Mesenchymal stem cell (in vitro differentiated cells and primary cell): ENCODE measurements around the gene PCK2.

Experiments
- DNase-seq: peaks from one replicate; pipeline ENCODE4 v3.0.0-alpha.2; 2013
- H2AFZ ChIP-seq: one replicate; pipeline ENCODE4 v1.6.1; 2013; ENCODE audit warnings: low read depth, mild to moderate bottlenecking, control low read depth, inconsistent platforms, low read length, moderate library complexity
- H2AK5ac ChIP-seq: 2 replicates; pipeline ENCODE4 v1.6.1; 2013; ENCODE audit warnings: low read length, moderate library complexity, mild to moderate bottlenecking, inconsistent platforms; ENCODE audit not compliant: severe bottlenecking
- H2BK120ac ChIP-seq: one replicate; pipeline ENCODE4 v1.6.1; 2013; ENCODE audit warnings: low read depth, mild to moderate bottlenecking, inconsistent platforms, low read length, moderate library complexity
- H2BK12ac ChIP-seq, 2 experiments: one replicate each; pipeline ENCODE4 v1.6.1; 2013; ENCODE audit warnings: inconsistent platforms in 2 of 2, low read length in 2 of 2, mild to moderate bottlenecking in 2 of 2, moderate library complexity in 2 of 2, control low read depth in 1 of 2
- H2BK15ac ChIP-seq: one replicate; pipeline ENCODE4 v1.6.1; 2013; ENCODE audit warnings: mild to moderate bottlenecking, low read depth, inconsistent platforms; ENCODE audit not compliant: poor library complexity, severe bottlenecking
- H2BK5ac ChIP-seq: 2 replicates; pipeline ENCODE4 v1.6.1; 2013; ENCODE audit warnings: low read depth, mild to moderate bottlenecking, low read length, control low read depth, inconsistent platforms; ENCODE audit not compliant: poor library complexity, severe bottlenecking
- H3K14ac ChIP-seq, 2 experiments: one replicate each; pipeline ENCODE4 v1.6.1; 2013; ENCODE audit warnings: inconsistent platforms in 2 of 2, low read length in 2 of 2, control low read depth in 1 of 2, mild to moderate bottlenecking in 1 of 2, moderate library complexity in 1 of 2
- H3K18ac ChIP-seq, 2 experiments: one replicate each; pipeline ENCODE4 v1.6.1; 2013; ENCODE audit warnings: inconsistent platforms in 2 of 2, low read length in 2 of 2, control low read depth in 1 of 2, low read depth in 1 of 2, mild to moderate bottlenecking in 1 of 2
- H3K23ac ChIP-seq, 2 experiments: one replicate each; pipeline ENCODE4 v1.6.1; 2013; ENCODE audit warnings: inconsistent platforms in 2 of 2, low read length in 2 of 2, mild to moderate bottlenecking in 2 of 2, moderate library complexity in 2 of 2, control low read depth in 1 of 2
- H3K27ac ChIP-seq: 2 replicates; pipeline ENCODE4 v1.5.1; 2013; ENCODE audit warnings: mild to moderate bottlenecking, moderate library complexity, low read length, control low read depth, inconsistent platforms; ENCODE audit not compliant: poor library complexity, severe bottlenecking
- H3K27me3 ChIP-seq, 2 experiments: 2 replicates each; pipeline versions ENCODE4 v1.6.1 to v1.7.0; 2013; ENCODE audit warnings: low read length in 2 of 2, mild to moderate bottlenecking in 2 of 2, moderate library complexity in 2 of 2, control low read depth in 1 of 2, inconsistent platforms in 1 of 2; ENCODE audit not compliant: control insufficient read depth in 1 of 2, insufficient read depth in 1 of 2
- H3K36me3 ChIP-seq, 2 experiments: 2 replicates each; pipeline versions ENCODE4 v1.6.1 to v1.7.0; 2013; ENCODE audit warnings: low read length in 2 of 2, control low read depth in 1 of 2, inconsistent platforms in 1 of 2, low read depth in 1 of 2, mild to moderate bottlenecking in 1 of 2; ENCODE audit not compliant: insufficient read depth in 2 of 2, control insufficient read depth in 1 of 2
- H3K4ac ChIP-seq, 2 experiments: one replicate each; pipeline ENCODE4 v1.6.1; 2013; ENCODE audit warnings: inconsistent platforms in 2 of 2, low read length in 2 of 2, mild to moderate bottlenecking in 2 of 2, moderate library complexity in 2 of 2, control low read depth in 1 of 2, low read depth in 1 of 2
- H3K4me1 ChIP-seq: 2 replicates; pipeline ENCODE4 v1.6.1; 2013; ENCODE audit warnings: low read depth, low read length, control low read depth; ENCODE audit not compliant: control insufficient read depth, insufficient read depth
- H3K4me2 ChIP-seq: 2 replicates; pipeline ENCODE4 v1.6.1; 2013; ENCODE audit warnings: low read length, mild to moderate bottlenecking, inconsistent platforms; ENCODE audit not compliant: poor library complexity, severe bottlenecking
- H3K4me3 ChIP-seq, 2 experiments: 2 replicates each; pipeline versions ENCODE4 v1.5.1 to v1.7.0; 2013; ENCODE audit warnings: low read length in 2 of 2, mild to moderate bottlenecking in 2 of 2, control low read depth in 1 of 2, low read depth in 1 of 2; ENCODE audit not compliant: insufficient read depth in 1 of 2
- H3K79me1 ChIP-seq: replicated peaks from 2 replicates; pipeline ENCODE4 v1.6.1; 2013; ENCODE audit warnings: mild to moderate bottlenecking, control low read depth, low read length, inconsistent platforms; ENCODE audit not compliant: poor library complexity, severe bottlenecking
- H3K9ac ChIP-seq: 2 replicates; pipeline ENCODE4 v1.7.0; 2013; ENCODE audit warnings: mild to moderate bottlenecking, low read length, moderate library complexity
- H3K9me3 ChIP-seq: 2 replicates; pipeline ENCODE4 v1.7.0; 2013; ENCODE audit warnings: mild to moderate bottlenecking, low read length; ENCODE audit not compliant: control insufficient read depth
- H4K8ac ChIP-seq: one replicate; pipeline ENCODE4 v1.6.1; 2013; ENCODE audit warnings: inconsistent platforms, mild to moderate bottlenecking, low read length, moderate library complexity
- H4K91ac ChIP-seq: one replicate; pipeline ENCODE4 v1.6.1; 2013; ENCODE audit warnings: mild to moderate bottlenecking, low read length, inconsistent platforms
- WGBS: methylation state at CpG from one replicate; pipeline ENCODE4 v1.1.7; 2013; ENCODE audit warnings: mixed read lengths; 5-methylcytosine and 5-hydroxymethylcytosine counted together

Gene PCK2

DNA sequence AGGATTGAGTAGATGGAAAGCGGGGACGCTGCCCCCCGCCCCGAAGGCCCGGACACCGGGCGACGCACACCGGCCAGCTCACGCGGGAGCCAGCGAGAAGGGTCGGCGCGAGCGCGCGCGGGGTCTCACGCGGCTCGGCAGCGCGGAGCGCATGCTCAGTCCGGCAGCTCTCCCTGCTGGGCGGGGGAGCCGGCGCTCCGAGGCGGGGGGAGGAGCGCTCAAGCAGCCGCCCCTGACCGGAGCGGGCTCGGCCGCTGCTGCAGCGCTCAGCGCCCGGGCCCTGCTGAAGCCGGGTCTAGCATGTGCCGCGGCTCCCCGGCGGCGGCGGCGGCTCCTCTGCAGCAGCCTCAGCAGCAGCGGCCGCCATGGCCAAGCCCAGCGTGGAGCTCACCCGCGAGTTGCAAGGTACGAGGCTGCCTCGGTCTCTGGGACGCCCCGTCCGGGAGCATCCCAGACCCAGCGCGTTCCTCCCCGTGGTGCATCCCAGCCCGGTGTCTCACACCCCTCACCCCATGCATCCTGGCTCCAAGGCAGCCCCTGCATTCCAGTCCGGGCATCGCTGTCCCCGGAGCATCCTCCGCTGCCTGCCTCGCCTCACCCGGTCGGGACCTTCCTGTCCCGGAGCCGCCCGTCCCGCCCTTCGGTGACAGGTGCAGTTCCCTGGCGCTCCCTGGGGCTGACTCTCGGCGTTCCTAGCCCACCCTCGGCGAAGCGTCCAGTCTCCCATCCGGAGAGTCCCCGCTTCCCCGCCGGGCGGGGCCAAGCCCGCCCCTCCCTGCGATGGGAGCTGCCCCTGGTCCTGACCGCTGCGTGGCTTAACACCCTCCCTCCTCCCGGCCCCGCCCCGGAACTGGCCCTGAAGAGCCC is 42.1 kb upstream of the PCK2 start, which contains the start of gene CARMIL3:
Gene CARMIL3 (plus strand): TSS at position 221 of the 867 bp plus-strand sequence. CDS start 145 bp downstream, at position 366.
- Histone ChIP-seq H3K18ac (peak within 1 kb of the TSS; percentile 41 to 61), H2BK120ac (no peak within 1 kb of the TSS), H2AFZ (peak within 1 kb of the TSS; percentile 88), H3K9ac (peak within 1 kb of the TSS; percentile 79), H3K27ac (no peak within 1 kb of the TSS), H2AK5ac (no peak within 1 kb of the TSS), H3K23ac (peak within 1 kb of the TSS in 1 of 2 experiments; percentile 91), H3K4me3 (peak within 1 kb of the TSS; percentile 61 to 83), H3K4me1 (peaks cover 13% of the 10 kb centered on the region), H2BK12ac (peak within 1 kb of the TSS in 1 of 2 experiments; percentile 60), H4K91ac (no peak within 1 kb of the TSS), H2BK5ac (no peak within 1 kb of the TSS), H3K36me3 (no peaks in the 10 kb centered on the region), H3K14ac (peak within 1 kb of the TSS in 1 of 2 experiments; percentile 72), H2BK15ac (peak within 1 kb of the TSS; percentile 67), H3K9me3 (no peaks in the 10 kb centered on the region), H3K79me1 (no peaks in the 10 kb centered on the region), H3K4ac (no peak within 1 kb of the TSS), H3K4me2 (peak within 1 kb of the TSS; percentile 97), H3K27me3 (peaks cover 51 to 79% of the 10 kb centered on the region in 2 experiments), H4K8ac (peak within 1 kb of the TSS; percentile 81)
- WGBS, result 2% methylated on average over 68 of the region's 92 CpGs
- peak; percentile 49 for DNase-seq

DNA sequence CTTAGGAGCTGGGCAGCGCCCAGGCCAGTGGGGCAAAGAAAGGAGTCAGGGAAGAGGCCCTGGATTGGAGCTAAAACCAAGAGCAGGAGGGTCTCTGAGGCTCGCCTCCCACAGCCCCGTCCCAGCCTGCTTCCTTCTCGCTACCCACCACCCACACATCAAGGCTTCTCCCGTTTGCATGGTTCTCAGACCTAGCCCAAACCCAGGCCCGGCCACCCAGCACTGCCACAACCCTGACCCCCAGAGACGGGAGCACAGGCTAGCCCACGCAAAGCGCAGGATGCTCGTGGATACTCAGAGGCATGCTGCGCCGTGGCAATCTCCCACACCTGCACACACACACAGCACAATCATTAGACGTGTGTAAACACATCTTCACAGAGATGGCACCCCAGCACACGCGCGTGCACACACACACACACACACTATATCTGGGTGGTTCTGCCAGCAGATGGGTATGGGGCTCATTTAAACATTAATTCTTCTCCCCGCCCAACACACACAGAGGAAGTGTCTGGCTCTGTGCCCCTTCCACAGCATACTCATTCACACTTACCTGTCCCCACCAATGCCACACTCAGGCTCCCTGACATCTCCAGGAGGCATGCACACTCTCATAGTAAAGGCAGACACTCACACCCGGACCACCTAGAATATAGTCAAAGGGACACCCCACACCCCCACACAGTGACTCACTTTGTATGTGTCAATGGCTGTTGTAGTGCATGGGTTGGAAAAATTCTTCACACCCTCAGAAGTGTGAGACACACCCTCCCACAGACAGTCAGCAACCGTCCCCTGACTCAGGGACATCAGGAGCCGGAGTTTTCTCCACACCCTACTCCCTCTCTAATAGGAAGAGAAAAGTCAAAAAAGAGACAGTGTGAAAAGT is 41.2 kb upstream of the PCK2 start:
- Histone ChIP-seq H2AFZ (no peak overlapping the region), H2BK120ac (no peak overlapping the region), H3K36me3 (no peaks in the 10 kb centered on the region), H2BK5ac (no peak overlapping the region), H3K18ac (no peak overlapping the region), H3K9ac (no peak overlapping the region), H3K4me1 (peaks cover 13% of the 10 kb centered on the region), H3K4ac (no peak overlapping the region), H3K4me2 (peak overlapping the region; percentile 97), H4K8ac (no peak overlapping the region), H2AK5ac (no peak overlapping the region), H3K23ac (no peak overlapping the region), H3K27me3 (peaks cover 54 to 82% of the 10 kb centered on the region in 2 experiments), H3K14ac (no peak overlapping the region), H3K79me1 (no peaks in the 10 kb centered on the region), H3K27ac (no peak overlapping the region), H2BK15ac (no peak overlapping the region), H3K9me3 (no peaks in the 10 kb centered on the region), H3K4me3 (peak overlapping the region in 1 of 2 experiments; percentile 83), H2BK12ac (no peak overlapping the region), H4K91ac (no peak overlapping the region)
- WGBS, result 82% methylated on average over 16 of the region's 20 CpGs
- no peak for DNase-seq

DNA sequence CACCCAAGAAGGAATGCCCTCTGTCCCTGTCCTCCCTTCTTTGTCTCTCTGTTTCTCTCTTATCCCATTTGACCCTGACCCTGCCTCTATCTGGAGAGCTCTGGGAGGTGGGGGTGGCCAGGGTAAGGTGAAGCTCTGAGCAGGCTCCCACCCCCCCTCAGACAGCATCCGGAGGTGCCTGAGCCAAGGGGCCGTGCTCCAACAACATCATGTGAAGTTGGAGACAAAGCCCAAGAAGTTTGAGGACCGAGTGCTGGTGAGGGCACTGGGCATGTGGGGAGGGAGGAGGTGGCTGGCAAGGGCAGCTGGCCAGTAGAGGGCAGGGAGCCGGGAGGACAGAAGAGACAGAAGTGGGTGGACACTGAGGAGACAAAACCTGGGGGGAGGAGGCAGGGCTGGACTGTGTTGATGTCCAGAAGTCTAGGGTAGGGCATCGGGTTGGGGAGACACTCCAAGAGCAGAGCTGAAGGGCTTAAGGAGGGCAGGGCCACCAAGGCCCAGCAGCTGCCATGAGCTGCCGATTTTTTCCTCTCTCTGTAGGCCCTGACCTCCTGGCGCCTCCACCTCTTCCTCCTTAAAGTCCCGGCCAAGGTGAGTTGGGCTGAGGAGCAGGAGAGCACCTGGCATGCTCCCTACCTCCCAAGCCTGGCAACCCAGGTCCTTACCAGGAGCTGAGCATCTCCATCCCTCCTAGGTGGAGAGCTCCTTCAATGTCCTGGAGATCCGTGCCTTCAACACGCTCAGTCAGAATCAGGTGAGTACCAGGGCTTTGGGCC is 40.4 kb upstream of the PCK2 start:
- Histone ChIP-seq H2BK12ac (no peak overlapping the region), H4K8ac (no peak overlapping the region), H2BK120ac (no peak overlapping the region), H2AK5ac (no peak overlapping the region), H3K18ac (no peak overlapping the region), H2BK15ac (no peak overlapping the region), H3K4me1 (peaks cover 15% of the 10 kb centered on the region), H3K14ac (no peak overlapping the region), H3K36me3 (no peaks in the 10 kb centered on the region), H3K4ac (no peak overlapping the region), H2BK5ac (no peak overlapping the region), H4K91ac (no peak overlapping the region), H3K4me2 (no peak overlapping the region), H3K27ac (no peak overlapping the region), H3K4me3 (no peak overlapping the region), H3K23ac (no peak overlapping the region), H3K79me1 (no peaks in the 10 kb centered on the region), H2AFZ (no peak overlapping the region), H3K27me3 (peaks cover 50 to 83% of the 10 kb centered on the region in 2 experiments), H3K9ac (no peak overlapping the region), H3K9me3 (no peaks in the 10 kb centered on the region)
- no peak for DNase-seq
- WGBS, result 86% methylated on average over 10 of the region's 10 CpGs
